GM21515 (cell line): ENCODE data around the gene MAP3K10.
"Not testable (repeated sequence)": the region's sequence is repeated elsewhere in the genome, so short reads cannot be mapped to it uniquely, and the experiment has no call there.

Experiments used
- ATAC-seq: cut with Tn5 transposase; IDR thresholded peaks from one replicate; pipeline ENCODE4 v1.9.1; 2021; ENCODE audit not compliant: unreplicated experiment

Gene MAP3K10

DNA sequence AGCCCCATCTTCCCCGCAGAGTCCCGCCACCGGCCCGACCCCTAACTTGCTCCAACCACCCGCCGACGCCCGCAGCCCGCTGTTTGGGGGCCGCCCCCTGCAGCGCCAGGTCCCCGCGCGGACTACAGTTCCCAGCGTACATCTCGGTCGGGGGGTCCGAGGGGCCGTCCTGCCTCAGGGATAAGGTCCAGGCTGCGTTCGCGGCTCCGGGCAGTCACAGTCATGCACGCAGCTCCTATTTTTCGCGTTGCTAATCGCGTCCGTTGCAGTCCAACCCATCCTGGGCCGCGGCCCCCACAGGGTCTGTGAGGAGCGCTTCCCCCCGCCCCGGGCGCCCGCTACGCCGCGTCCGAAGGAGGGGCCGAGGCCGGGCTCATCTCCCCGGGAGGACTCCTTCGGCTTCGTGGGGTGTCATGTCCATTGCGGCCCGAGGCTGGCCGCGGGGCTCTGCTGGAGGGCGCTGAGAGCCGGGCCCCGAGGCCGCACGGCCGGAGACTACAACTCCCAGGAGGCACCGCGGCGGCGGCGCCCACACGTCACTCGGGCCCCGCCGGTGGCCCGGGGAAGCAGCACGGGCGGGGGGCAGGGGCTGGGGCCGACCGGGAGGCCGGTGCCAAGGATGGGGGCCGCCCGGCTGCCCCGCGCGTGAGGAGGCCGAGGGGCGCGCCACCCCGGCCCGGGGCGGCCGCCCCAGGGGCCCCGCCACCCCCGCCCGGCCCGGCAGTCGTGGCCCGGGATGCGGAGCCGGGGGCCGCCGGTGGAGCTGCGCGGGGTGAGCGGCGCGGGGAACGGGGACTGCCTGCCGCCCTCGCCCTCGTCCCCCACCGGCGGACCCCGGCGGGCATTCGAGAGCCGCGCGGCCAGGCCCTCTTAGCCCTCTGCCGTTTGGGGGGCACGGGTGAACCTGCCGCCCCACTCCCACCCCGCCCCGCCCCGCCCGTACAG lies at the start of gene MAP3K10:
TSS of gene MAP3K10 (plus strand) at position 536 of the 945 bp plus-strand sequence. CDS start 606 bp downstream, outside the sequence.
- peak; percentile 68 for ATAC-seq

DNA sequence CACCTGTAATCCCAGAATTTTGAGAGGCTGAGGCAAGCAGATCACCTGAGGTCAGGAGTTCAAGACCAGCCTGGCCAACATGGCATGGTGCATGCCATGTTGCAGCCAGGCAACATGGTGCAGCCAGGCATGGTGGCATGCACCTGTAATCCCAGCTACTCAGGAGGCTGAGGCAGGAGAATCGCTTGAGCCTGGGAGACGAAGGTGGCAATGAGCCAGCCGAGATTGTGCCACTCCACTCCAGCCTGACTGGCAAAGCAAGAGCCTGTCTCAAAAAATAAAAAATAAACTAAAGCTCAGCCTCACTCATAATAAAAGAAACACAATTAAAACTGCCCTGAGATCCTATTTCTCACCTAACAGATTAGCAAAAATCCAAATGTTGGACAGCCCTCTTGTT lies 49.7 kb upstream of the MAP3K10 start:
- no peak for ATAC-seq

- ATAC-seq = no peak
These were observed 47.6 kb upstream of the MAP3K10 start for GRCh38 chr19:40143612-40144011.

GRCh38 chr19:40144151-40144550 lies 47.1 kb upstream of the MAP3K10 start:
- ATAC-seq = no peak

DNA sequence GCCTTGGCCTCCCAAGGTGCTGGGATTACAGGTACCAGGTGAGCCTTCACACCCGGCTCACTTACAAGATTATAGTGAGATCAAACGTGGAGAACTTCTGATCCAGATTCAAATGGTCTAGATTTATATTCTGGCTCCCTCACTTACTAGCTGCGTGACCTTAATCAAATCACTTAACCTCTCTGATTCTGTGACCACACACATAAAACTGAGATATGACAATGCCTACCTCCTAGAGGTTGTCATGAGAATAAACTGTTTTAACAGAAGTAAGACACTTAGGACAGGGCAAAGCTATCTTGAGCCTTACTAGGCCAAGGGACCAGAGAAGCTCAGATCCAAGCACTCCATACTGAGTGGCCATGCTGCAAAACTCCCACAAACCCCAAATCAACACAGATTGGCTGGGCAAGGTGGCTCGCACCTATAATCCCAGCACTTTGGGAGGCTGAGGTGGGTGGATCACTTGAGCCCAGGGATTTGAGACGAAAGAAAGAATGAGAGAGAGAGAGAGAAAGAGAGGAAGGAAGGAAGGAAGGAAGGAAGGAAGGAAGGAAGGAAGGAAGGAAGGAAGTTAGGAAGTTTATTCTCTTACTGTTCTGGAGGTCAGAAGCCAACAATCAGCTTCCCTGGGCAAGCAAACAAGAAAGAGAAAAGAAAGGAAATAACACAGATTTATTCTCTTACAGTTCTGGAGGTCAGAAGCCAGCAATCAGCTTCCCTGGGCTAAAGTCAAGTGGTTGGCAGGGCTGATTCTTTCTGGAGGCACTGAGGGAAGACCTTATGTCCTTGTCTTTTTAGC lies 46.1 kb upstream of the MAP3K10 start:
- no peak for ATAC-seq

GRCh38 chr19:40145749-40146029 lies 45.5 kb upstream of the MAP3K10 start:
- not testable (repeated sequence) for ATAC-seq

DNA sequence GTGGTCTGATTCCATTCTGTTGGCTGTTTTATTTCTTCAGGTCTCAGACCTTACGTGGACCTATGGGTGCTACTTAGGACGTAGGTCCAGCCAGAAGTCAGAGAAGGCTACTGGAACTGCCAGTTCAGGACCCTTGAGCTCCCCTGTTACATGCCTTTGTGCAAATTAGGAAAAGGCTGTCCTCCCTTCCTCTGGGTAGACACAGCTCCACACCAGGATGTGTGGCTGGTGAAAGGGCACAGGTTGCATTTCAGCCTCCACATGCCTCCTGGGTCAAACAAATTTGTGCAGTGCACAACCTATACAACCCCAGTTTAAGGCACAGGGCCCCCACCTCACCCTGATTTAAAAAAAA lies 43.9 kb upstream of the MAP3K10 start:
- ATAC-seq = no peak

GRCh38 chr19:40147693-40148347 lies 43.4 kb upstream of the MAP3K10 start:
- ATAC-seq = no peak

DNA sequence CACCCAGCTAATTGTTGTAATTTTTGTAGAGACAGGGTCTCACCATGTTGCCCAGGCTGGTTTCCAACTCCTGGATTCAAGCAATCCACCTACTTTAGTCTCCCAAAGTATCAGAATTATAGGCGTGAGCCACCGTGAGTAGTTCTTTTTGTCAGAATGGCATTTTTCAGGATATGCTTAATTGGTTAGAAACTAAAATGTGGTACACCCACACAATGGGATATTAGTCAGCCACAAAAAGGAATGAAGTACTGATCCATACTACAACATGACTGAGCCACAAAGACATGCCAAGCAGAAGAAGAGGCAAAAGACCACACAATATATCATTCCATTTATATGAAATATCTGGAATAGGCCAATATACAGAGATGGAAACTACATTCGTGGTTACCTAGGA lies 41.7 kb upstream of the MAP3K10 start:
- ATAC-seq = no peak

- no peak for ATAC-seq
These were observed 41.1 kb upstream of the MAP3K10 start for GRCh38 chr19:40150170-40150569.

DNA sequence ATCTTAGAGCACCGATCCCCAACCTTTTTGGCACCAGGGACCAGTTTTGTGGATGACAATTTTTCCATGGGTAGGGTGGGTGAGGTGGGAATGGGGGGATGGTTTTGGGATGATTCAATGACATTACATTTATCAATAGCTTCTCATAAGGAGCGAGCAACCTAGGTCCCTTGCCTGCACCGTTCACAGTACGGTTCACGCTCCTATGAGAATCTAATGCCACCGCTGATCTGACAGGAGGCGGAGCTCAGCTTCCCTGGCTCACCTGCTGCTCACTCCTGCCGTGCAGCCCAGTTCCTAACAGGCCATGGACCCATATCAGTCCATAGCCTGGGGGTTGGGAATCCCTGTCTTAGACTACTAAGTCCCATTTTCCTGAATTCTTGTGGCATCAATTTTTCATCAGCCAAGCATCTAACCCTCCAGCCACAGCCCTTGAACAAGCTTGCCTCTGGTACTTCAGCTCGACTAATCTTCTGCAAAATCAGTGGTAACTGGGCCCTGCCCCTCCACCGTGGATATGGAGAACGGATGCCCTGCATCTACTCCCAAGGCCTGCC lies 37.0 kb upstream of the MAP3K10 start:
- ATAC-seq = no peak

- no peak for ATAC-seq
These were observed 35.4 kb upstream of the MAP3K10 start for GRCh38 chr19:40155749-40156265.

- ATAC-seq = no peak
These were observed 34.2 kb upstream of the MAP3K10 start for GRCh38 chr19:40157059-40157458.

- no peak for ATAC-seq
These were observed 31.5 kb upstream of the MAP3K10 start for GRCh38 chr19:40159744-40160143.

GRCh38 chr19:40162104-40162503 lies 29.1 kb upstream of the MAP3K10 start:
- no peak for ATAC-seq

DNA sequence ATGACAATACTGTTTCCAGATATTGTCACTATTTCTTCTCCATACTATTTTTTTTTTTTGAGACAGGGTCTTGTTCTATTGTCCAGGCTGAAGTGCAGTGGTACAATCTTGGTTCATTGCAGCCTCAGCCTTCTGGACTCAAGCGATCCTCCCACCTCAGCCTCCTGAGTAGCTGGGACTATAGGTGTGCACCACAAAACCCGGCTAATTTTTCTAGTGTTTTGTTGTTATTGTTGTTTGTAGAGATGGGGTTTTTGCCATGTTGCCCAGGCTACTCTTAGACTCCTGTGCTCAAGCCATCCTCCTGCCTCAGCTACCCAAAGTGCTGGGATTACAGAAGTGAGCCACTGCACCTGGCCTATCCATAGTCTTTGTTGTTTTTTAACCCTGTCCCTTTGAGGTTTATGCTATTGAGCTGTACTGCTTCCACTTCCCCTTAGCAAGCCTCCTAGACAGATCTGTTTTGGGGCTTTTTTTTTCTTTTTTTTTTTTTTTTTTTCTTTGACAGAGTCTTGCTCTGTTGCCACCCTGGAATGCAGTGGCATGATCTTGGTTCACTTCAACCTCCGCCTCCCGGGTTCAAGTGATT lies 27.6 kb upstream of the MAP3K10 start:
- ATAC-seq = no peak

GRCh38 chr19:40165362-40165937 lies 25.8 kb upstream of the MAP3K10 start:
- no peak for ATAC-seq

DNA sequence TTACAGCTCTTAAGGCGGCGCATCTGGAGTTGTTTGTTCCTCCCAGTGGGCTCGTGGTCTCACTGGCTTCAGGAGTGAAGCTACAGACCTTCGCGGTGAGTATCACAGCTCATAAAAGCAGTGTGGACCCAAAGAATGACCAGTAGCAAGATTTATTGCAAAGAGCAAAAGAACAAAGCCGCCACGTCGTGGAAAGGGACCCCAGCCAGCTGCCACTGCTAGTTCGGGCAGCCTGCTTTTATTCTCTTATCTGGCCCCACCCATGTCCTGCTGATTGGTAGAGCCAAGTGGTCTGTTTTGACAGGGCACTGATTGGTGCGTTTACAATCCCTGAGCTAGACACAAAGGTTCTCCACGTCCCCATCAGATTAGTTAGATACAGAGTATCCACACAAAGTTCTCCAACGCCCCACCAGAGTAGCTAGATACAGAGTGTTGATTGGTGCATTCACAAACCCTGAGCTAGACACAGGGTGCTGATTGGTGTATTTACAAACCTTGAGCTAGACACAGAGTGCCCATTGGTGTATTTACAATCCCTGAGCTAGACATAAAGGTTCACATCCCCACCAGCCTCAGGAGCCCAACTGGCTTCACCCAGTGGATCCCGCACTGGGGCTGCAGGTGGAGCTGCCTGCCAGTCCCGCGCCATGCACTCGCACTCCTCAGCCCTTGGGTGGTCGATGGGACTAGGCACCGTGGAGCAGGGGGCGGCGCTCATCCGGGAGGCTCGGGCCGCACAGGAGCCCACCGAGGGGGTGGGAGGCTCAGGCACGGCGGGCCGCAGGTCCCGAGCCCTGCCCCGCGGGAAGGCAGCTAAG lies 21.5 kb upstream of the MAP3K10 start:
- not testable (repeated sequence) for ATAC-seq

GRCh38 chr19:40170303-40170989 lies 20.8 kb upstream of the MAP3K10 start:
- ATAC-seq = not testable (repeated sequence)
